ENCODE measurements around the gene UPP2.

Gene UPP2

DNA sequence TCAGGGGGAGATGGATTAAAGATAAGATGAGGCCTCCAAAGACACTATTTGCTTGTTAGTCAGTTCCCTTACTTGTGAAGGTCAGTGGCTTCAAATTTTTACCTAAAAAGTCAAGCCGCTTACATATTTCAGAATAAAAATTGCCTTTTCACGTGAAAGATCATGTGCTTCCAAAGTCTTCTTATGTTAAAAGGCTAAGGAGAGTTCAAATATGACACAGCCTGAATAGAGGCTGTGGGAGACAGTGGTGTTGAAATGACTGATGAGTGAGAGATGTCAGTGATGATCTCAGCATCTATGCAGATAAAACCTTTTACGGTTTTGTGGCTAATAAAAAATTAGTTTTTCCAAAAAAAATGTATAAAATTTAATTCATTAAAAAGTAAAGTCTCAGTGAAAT lies 40.5 kb downstream of the UPP2 start:
- no peak for DNase-seq (ENCODE audit: low read depth in 2 of 2)

DNA sequence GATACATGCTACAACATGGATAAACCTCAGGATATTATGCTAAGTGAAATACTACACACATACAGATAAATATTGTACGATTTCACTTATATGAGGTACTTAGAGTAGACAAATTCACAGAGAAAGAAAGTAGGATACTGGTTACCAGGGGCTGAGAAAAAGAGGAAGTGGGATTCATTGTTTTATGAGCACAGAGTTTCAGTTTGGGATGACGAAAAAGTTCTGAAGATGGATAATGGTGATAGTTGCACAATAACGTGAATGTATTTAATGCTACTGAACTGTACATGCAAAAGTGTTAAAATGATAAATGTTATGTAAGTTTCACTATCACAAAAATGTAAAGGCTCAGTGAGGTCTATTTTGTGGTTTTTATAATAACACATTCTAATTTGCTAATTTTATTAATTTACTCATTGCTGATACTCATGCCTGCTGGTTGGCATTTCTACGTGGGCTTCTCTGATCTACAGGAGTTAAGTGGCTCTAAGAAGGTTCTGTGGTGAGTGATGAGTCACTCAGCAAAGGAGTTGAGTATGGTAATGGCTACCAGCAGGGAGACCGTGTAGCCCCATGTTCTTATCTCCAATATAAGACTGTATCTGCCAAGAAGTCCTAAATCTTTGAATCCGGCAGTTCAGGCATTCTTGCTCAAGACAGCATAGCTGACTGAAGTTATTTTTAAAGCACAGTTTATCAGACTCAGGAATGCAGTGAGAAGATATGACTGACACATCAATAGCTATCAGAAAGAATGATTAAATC lies 41.1 kb downstream of the UPP2 start:
- no peak for DNase-seq (ENCODE audit: low read depth in 2 of 2)

DNA sequence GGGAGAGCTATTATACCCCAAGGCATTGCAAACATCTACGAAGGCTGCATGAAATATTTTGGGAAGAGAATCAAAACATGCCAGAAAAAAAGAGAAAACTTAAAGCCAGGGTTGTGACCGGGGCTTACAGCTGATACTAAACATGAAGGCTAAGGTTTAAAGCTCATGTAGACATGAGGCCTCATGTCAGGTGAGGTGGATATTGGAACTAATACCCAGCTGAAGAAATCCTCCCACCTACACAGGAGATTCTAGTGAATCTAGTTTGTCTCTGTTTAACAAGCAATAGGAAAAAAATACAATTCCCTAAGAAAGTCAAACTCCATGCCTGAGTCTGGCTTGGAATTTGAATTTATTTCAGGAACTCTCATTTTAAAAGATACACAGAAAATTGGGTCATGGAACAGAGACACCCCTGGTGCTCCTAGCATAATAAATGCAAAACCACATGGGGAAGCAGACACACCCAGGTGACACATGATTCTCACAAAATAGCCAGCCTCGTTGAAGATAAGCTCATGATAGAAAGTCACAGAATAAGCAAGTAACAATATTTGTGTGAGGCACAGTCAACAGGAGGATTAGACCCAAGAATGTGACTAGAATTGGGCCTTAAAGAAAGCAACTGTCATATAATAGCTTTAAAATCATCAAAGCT lies 42.2 kb downstream of the UPP2 start:
- no peak for DNase-seq (ENCODE audit: low read depth in 2 of 2)

DNA sequence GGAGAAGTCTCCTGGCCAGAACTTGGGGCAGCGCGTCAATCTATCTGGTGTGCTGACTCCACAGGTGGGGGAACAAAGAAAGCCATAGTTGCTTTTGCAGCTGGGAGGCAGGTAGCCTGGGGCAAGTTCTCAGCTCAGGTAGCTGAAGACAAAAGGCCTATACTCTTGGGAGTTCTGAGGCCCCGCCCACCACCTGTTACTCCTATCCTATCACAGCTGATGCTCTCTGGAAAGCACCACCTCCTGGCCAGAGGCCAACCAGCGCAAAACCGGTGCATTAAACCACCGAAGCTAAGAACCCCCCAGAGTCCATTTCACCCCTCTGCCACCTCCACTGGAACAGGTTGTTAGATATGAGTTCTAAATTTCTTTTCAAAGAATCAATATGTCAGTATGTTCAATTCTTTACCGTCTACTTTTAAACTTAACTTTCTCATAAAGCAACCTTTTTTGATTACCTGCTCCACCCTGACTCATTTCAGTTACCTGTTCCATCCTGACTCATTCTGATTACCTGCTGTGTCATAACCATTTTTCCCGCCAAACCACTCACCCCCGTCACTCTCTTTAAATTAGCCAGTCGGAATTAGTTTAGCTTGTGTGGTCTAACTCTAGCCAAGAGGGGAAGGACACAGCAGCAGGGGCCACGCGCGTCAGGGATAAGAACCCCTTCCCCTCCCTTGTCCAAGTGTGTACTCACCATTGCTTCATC lies 43.4 kb downstream of the UPP2 start:
- no peak for DNase-seq (ENCODE audit: low read depth in 2 of 2)

DNA sequence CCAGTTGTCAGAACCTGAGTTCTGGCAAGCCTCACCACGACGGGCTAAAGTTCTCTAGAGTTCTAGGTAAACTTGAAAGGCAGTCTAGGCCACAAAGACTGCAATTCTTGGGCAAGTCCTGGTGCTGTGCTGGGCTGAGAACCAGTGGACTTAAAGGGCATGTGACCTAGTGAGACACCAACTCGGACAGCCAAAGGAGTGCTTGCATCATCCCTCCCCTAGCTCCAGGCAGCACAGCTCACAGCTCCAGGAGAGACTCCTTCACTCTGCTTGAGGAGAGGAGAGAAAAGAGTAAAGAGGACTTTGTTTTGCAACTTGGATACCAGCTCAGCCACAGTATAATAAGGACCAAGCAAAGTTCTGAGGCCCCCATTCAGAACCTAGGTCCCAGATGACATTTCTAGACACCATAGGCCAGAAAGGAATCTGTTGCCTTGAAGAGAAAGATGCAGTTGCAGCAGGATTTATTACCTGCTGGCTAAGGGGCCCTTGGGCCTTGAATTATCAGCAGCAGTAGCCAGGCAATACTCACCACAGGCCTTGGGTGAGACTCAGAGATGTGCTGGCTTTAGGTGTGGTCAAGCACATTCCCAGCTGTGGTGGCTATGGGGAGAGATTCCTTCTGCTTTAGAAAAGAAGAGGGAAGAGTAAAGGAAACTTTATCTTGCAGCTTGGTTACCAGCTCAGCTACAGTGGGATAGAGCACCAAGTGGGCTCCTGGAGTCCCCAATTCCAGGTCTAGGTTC lies 51.8 kb downstream of the UPP2 start:
- DNase-seq (ENCODE audit: low read depth in 2 of 2) = no peak

DNA sequence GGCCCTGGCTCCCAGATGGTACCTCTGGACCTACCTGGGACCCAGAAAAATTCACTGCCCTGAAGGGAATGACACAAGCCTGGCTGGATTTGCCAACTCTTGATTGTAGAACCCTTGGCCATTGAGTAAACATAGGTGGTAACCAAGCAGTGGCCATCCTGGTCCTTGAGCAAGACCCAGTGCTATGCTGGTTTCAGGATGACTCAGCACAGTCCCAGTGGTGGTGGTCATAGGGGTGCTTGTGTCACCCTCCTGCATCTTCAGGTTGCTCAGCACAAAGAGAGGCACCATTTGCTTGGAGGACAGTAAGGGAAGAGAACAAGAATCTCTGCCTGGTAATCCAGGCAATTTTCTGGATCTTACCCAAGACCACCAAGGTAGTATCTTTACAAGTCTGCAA lies 52.9 kb downstream of the UPP2 start:
- DNase-seq (ENCODE audit: low read depth in 2 of 2) = no peak

DNA sequence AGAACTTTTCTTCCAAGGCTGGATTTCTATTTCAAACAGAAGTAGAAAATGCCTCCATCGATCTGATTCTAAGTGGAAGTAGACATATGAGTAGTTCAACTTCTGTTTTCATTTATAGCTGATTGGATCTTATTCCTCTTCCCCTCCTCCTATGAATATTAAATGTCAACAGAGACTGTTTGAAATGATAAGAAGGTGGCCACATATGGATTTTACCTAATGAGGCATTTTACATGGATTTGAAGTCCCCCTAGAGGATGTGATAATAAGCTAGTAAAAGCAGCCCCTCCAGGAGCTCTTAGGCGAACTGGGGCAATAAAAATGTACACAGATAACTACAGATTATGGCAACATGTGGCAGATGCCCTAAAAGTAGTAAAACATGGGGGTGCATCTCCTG lies 71.0 kb downstream of the UPP2 start:
- DNase-seq (ENCODE audit: low read depth in 2 of 2) = no peak

DNA sequence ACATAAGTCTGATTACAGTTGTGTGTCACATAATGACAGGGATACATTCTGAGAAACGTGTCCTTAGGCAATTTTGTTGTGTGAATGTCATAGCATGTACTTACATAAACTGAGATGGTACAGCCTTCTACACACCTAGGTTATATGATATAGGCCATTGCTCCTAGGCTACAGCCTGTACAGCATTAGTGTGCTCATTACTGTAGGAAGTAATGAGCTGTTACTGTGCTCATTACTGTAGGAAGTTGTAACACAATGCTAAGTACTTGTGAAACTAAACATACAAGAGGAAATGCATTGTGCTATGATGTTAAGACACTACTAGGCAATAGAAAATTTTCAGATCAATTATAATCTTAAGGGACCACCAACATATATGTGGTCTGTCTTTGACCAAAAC lies 72.8 kb downstream of the UPP2 start:
- no peak for DNase-seq (ENCODE audit: low read depth in 2 of 2)

DNA sequence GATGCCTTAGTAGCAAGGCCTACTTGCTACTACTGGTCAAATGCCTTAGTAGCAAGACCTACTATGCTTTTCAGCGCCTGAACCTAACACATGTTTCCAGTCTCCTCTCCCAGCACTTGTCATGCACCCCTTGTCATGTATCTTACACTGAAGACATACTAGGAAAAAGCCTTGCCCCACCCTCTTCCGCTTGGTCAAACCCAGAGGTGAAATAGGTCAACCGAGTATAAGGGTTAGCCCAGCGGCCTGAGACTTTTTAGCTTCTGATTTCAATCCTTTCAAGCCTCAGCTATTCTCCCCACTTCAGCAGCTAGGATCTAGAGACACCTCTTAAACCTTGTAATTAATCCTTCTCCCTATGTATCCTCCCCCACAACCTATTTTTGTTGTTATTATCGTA lies 73.3 kb downstream of the UPP2 start:
- no peak for DNase-seq (ENCODE audit: low read depth in 2 of 2)

DNA sequence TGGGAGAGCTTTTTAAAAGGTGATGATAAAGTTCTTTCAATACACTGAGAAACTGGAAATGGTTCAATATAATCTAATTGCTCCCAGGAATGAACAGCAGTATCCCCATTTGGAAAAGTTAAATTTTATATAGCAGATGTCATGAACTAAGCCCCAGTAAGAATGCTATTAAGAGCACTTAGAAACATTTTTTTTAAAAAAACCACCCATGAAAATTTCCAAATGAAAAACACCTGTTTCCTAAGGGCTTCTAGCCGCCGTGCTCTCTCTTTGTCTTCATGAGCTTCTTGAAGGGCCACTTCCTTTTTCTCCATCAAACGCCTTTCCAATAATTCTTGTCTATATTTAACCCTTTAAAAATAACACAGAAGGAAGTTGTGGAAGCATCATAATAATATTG lies 77.0 kb downstream of the UPP2 start:
- no peak for DNase-seq (ENCODE audit: low read depth in 2 of 2)

DNA sequence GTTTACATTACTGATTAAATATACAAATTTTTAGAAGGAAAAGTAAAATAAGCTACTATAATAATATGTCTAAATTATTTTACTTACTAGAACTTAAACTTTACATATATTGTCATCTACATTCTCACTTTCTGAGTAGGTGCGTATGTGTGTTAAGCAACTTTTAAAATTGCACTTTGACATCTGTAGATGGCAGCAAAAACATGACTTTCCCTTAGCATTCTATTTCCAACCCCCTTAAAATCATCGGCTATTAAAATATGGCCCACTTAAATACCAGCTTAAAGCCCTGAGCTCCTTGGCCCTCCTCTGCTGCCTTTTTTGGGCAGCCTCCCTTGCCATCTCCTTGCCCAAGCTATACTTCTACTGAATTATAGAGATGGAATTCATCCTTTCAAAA lies 78.0 kb downstream of the UPP2 start:
- no peak for DNase-seq (ENCODE audit: low read depth in 2 of 2)

DNA sequence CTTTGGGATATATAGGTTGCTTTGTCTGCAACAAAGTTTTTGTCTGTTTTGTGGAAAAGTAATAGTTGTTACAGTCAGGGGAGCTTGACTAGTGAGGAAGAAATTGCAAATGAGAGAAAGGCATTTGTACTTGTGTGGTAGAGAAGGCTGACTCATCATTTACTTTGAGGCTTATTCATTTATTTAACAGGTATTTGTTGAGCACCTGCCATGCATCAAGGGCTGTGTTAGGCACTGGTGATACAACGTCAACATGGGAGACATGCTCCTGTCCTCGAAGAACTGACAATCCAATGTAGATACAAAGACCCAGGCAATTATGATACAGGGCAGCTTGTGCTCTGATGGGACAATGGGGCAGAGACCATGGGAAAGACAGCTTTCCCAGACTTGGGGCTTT lies 79.5 kb downstream of the UPP2 start:
- no peak for DNase-seq (ENCODE audit: low read depth in 2 of 2)

DNA sequence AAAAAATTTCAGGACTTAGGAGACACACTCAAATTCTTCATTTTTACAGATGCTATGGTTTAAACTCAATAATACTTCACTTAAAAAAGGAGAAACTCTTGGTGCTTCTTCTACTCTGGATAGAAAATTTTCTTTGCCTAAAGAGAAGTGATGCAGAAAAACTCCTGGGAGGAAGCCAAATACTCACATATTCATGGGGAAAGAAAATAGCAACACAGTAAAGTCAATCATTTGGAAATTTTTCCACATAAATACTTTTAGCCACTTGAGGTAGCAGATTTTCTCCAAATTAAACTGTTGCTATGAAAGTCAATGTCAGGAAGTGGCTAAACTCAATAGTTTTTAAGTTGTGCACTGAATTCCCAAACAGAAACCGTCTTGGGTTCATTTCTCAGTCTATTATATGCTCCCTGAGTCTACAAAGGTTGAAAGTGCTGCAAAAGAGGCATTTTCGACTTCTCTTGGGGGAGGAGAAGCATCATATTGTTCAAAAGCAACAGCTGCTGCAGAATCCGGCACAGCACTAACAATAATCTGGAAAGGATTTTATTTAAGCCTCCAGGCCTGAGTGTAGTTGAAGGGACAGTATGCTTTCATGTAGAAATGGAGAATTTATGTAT lies 81.1 kb downstream of the UPP2 start:
- DNase-seq (ENCODE audit: low read depth in 2 of 2) = no peak

DNA sequence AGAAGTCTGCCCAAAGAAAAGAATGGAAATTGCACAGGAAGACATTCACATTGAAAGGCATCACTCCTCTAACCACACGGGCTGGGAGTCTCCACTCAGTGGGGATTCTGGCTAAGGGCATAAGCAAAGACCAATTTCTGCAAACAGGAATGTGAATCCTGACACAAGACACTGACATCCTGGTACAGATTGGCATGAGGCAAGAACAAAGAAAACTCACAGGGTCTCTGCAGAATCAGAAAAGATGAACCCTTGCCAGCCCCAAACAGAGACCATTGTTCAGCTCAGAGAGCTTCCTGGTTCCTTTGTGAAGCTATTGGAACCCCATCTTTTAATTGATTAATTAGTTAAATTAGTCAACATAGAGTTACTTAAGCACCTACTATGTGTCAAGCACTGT lies 82.3 kb downstream of the UPP2 start:
- DNase-seq (ENCODE audit: low read depth in 2 of 2) = no peak

DNA sequence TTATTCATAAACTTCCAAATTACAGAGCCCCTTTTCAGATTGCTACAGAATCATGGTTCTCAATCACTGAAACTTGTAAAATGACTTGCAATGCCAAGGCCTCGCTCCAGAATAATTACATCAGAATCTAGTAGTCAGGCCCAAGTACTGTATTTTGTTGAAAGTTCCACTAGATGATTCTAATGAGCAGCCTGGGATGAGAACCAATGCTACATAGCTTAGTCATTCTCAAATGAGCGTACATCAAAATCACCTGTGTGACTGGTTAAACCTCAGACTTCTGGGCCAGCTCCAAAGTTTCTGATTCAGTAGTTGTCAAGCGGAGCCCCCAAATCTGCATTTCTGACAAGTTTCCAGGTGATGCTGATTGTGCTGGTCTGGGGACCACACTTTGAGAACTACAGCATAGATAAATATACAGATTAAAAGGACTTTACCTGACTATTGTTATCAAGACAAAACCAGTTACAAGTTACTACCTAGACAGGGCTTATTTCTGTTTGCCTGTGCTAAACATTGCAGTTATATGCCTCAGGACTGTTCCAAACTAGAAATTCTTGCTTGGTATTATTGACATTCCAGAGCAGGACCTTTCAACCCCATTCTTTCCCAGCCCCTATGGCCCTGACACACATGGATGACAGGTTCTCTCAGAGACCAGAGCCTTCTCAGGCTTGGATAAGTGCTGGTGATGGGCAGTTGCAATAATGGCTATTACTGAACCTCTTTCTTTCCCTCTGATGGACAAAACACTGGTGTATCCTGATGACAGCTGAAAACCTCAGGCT lies 83.1 kb downstream of the UPP2 start:
- no peak for DNase-seq (ENCODE audit: low read depth in 2 of 2)
